8988T (cell line): Measurements from ENCODE around the gene ING2.
"Not testable (repeated sequence)": the region's sequence is repeated elsewhere in the genome, so short reads cannot be mapped to it uniquely, and the experiment has no call there.

ENCODE experiments used
- DNase-seq: peaks from one replicate; pipeline ENCODE4 v3.0.0; 2011

Gene ING2

DNA sequence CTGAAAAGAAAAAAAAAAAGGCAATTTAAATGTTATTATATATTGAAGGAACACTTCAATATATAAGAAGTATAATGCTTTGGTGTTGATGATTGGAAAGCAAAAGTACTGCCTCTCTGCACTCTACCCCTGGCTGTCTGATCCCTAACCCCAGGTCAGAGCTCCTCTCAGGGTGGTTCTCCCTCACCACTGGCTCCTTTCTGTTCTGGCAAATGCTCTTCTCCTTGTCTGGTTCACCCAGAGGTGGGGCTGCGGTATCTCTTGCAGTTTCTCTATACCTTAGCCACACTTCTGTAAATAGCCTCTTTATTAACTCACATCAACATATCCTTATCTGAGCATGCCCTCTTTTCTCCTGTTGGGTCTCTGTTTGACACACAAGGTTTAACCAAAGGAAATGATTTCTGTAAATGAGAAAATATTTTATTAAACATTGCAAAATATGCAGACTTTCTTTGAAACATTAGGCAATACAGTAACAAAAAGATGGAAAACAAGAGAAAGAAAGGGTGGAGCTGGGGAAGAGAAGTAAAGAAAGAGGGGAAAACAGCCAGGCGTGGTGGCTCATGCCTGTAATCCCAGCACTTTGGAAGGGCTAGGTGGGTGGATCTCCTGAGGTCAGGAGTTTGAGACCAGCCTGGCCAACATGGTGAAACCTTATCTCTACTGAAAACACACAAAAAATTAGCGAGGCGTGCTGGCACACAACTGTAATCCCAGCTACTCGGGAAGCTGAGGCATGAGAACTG is 45.7 kb downstream of the ING2 start:
- no peak for DNase-seq

DNA sequence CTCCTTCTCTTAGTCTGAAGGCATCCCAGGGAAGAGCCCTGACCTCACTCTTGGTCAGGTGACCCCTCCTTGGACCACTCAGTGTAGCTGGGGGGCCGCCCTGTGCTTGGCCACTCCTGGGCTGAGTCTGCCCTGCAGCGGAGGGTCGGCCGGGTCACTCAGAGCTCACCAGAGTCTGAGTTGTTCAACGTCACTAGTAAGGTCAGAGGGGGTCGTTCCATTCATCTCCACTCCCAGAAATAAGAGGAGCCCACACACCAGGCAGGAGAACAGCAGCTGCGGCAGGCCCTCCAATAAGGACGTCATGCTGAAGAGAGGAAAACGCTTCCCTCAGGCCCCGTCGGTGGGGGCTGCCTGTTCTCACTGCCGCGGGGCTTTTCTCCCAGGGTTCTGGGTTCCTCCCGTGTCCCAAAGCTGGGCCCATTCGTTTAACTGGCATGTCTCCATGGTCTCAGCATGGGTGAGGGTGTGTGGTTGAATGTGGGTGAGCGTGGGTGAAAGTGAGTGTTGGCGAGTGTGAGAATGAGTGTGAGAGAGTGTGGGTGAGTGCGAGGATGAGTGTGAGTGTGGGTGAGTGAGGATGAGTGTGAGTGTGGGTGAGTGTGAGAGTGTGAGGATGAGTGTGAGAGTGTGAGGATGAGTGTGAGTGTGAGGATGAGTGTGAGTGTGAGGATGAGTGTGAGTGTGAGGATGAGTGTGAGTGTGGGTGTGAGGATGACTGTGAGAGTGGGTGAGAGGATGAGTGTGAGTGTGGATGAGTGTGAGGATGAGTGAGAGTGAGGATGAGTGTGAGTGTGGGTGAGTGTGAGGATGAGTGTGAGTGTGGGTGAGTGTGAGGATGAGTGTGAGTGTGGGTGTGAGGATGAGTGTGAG is 47.7 kb downstream of the ING2 start:
- no peak for DNase-seq

DNA sequence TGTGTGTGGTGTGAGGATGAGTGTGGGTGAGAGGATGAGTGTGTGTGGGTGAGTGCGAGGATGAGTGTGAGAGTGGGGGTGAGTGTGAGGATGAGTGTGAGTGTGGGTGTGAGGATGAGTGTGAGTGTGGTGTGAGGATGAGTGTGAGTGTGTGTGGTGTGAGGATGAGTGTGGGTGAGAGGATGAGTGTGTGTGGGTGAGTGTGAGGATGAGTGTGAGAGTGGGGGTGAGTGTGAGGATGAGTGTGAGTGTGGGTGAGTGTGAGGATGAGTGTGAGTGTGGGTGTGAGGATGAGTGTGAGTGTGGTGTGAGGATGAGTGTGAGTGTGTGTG is 48.3 kb downstream of the ING2 start:
- DNase-seq = not testable (repeated sequence)

DNA sequence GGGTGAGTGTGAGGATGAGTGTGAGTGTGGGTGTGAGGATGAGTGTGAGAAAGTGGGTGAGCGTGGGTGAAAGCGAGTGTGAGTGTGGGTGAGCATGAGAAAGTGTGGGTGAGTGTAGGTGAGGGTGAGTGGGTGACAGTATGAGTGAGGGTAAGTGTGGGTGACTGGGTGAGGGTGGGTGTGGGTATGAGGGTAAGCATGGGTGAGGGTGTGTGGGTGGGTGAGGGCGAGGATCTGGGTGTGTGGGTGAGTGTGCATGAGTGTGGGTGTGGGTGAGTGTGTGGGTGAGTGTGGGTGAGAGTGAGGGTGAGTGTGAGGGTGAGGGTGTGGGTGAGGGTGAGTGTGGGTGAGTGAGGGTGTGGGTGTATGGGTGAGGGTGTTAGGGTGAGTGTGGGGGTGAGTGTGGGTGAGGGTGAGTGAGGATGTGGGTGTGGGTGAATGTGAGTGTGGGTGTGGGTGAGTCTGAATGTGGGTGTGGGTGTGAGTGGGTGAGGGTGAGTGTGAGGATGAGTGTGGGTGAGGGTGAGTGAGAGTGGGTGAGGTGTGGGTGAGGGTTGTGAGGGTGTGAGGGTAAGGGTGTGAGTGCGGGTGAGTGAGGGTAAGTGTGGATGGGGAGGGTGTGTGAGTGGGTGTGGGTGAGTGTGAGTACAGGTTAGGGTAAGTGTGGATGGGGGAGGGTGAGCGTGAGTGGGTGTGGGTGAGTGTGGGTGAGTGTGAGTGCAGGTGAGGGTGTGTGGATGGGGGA is 48.9 kb downstream of the ING2 start:
- no peak for DNase-seq

DNA sequence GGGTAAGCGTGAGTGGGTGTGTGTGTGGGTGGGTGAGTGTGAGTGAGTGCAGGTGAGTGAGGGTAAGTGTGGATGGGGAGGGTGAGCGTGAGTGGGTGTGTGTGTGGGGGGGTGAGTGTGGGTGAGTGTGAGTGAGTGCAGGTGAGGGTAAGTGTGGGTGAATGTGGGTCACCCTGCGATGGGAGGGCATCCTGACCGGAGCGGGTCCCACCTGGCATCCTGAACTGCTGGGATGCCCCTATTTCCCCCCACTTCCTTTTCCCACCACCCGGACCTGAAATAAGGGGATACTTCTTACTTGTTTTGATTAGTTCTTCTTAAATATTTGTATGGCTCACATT is 49.5 kb downstream of the ING2 start:
- DNase-seq = no peak

DNA sequence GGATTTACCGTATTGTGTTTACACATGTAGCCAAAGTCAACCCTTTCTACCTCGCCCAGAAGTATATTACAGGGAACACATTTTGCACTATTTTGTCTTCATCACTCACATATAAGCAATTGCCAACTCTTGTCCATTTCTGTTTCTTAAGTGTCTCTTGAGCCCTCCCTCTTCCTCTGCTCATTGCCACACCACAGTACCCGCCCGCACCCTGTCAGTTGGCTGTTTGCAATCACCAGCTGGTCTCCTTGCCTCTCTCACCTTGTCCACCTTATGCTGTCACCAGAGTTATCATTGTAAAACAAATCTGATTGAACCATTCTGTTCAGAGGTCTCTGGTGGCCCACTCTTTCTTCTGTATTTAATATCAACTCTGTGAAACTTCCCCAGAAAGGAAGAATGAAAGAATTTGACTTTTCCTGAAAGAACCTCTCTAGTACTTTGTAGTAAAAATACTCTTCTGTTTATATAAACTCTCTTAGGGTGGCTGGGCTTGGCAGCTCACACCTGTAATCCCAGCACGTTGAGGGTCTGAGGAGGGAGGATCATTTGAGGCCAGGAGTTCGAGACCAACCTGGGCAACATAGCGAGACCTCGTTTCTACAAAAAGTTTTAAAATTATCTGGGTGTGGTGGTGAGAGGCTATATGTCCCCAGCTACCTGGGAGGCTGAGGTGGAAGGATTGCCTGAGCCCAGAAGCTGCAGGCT is 50.2 kb downstream of the ING2 start:
- no peak for DNase-seq

DNA sequence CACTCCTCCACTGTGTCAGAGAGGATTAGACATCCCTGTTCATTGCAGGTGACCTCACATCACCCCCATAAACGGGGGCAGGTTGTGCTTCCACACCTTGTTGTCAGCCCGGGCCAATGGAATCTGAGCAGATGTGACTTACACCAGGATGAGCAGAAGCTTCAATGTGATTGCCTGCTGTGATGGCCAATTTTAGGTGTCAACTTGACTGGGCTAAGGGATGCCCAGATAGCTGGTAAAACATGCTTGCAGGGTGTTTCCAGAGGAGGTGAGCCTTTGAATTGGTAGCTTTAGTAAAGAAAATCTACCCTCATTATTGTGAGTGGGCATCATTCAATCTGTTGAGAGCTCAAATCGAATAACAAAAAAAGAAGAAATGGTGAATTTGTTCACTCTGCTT is 52.1 kb downstream of the ING2 start:
- DNase-seq = no peak

DNA sequence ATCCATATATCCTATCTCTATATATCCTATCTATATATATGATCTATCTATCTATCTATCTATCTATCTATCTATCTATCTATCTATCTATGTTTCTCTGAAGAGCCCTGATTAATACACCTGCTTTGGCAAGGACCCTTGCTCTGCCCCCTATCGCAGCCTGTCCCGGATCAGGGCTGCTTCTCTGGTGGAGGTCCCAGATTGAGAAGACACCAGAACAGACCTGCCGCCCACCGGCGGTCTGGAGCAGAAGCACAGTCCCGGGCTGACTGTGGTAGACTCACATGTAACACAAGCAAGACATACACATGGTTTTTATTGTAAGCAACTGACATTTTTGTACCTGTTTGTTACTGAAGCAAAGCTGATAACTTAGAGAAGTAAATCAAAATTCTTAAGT is 52.8 kb downstream of the ING2 start:
- DNase-seq = no peak

DNA sequence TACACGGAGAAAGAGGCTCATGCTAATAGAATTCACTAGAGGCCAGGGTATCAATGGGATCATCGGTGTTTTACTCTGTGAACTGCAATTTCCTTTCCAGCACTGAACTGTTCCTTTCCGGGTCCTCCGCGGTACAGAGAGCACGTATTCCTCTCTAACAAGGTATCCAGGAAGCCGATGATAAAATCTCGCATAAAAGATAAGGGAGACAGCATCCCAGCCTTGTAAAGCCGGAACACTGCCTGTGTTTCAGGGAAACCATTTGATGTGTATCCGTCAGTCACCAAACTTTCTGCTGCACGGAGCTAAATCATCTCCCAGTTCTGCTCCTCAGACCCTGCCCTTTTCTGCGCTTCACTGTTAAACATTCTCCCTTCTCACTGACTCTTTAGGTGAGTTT is 54.0 kb downstream of the ING2 start:
- no peak for DNase-seq

DNA sequence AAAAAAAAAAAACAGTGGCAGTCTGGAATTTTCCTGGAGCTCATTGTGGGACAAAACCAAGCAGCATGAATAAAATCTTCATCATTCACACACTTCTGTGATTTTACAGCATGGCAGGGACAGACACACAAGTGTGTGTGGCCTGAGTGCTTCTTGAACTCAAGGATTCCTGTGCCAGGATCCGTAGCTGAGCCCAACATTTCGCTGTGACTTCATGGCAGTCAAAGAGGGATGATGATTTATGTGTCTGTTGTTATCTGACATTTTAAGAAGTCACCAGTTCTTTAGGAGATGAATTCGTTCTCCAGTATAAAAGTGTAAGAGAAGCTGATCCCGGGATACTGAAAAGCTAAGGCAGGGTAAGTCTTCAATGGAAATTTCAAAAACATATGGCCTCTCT is 57.0 kb downstream of the ING2 start:
- no peak for DNase-seq
